Stimulated activated CD4-positive, alpha-beta T cell treated with anti-CD3 and anti-CD28 coated beads, Interleukin-15, amount 100 ng/mL, for 48 hours (primary cell): ENCODE measurements around the gene TMEM14B.
"Not testable (repeated sequence)": the region's sequence is repeated elsewhere in the genome, so short reads cannot be mapped to it uniquely, and the experiment has no call there.

Source experiments
- DNase-seq, 2 donors: peaks; one replicate each; pipeline ENCODE4 v3.0.0-alpha.2; 2020; ENCODE audit warnings: low read depth in 2 of 2

The TMEM14B gene

GRCh38 chr6:10747251-10747972 is at the start of gene TMEM14B:
TMEM14B (plus strand) TSS chr6:10747805; CDS start chr6:10749246, 1,441 bp downstream.
- DNase-seq, result peak; percentile 98 to 100

GRCh38 chr6:10713962-10714361 is 33.6 kb upstream of the TMEM14B start:
- no peak for DNase-seq

GRCh38 chr6:10719296-10719963 is 28.2 kb upstream of the TMEM14B start:
- DNase-seq, result peak; percentile 33 to 49

- no peak for DNase-seq
Observed at GRCh38 chr6:10719964-10720264, 27.7 kb upstream of the TMEM14B start.

GRCh38 chr6:10720265-10720959 is 27.2 kb upstream of the TMEM14B start:
- peak; percentile 29 to 47 for DNase-seq

GRCh38 chr6:10720960-10721849 is 26.4 kb upstream of the TMEM14B start:
- peak in 1 of 2 donors; percentile 25 for DNase-seq

GRCh38 chr6:10721850-10722569 is 25.6 kb upstream of the TMEM14B start:
- DNase-seq, result no peak

GRCh38 chr6:10722570-10722819 is 25.1 kb upstream of the TMEM14B start:
- DNase-seq, result no peak

- DNase-seq, result peak; percentile 80 to 90
Observed at GRCh38 chr6:10722820-10723566, 24.6 kb upstream of the TMEM14B start, which contains the start of gene TMEM14C. TMEM14C (plus strand) TSS chr6:10723070; CDS start chr6:10724614, 1,544 bp downstream.

GRCh38 chr6:10723567-10723881 is 24.1 kb upstream of the TMEM14B start:
- no peak for DNase-seq

GRCh38 chr6:10725044-10725443 is 22.6 kb upstream of the TMEM14B start:
- no peak for DNase-seq

- DNase-seq, result no peak
Observed at GRCh38 chr6:10725716-10726115, 21.9 kb upstream of the TMEM14B start.

- no peak for DNase-seq
Observed at GRCh38 chr6:10730254-10730653, 17.4 kb upstream of the TMEM14B start.

GRCh38 chr6:10733151-10733715 is 14.4 kb upstream of the TMEM14B start:
- DNase-seq, result no peak

GRCh38 chr6:10733863-10734262 is 13.7 kb upstream of the TMEM14B start:
- DNase-seq, result no peak

- DNase-seq, result no peak
Observed at GRCh38 chr6:10736731-10737130, 10.9 kb upstream of the TMEM14B start.

GRCh38 chr6:10740061-10740460 is 7.5 kb upstream of the TMEM14B start:
- no peak for DNase-seq

GRCh38 chr6:10741643-10742042 is 6.0 kb upstream of the TMEM14B start:
- DNase-seq, result not testable (repeated sequence)

GRCh38 chr6:10742251-10742650 is 5.4 kb upstream of the TMEM14B start:
- DNase-seq, result no peak

- DNase-seq, result no peak
Observed at GRCh38 chr6:10743515-10743914, 4.1 kb upstream of the TMEM14B start.
